ENCODE data around the gene CSE1L.
A peak's percentile ranks its signal among the peaks of the same experiment; 100 is the strongest.
"Not testable (repeated sequence)": the region's sequence is repeated elsewhere in the genome, so short reads cannot be mapped to it uniquely, and the experiment has no call there.

CSE1L gene

DNA sequence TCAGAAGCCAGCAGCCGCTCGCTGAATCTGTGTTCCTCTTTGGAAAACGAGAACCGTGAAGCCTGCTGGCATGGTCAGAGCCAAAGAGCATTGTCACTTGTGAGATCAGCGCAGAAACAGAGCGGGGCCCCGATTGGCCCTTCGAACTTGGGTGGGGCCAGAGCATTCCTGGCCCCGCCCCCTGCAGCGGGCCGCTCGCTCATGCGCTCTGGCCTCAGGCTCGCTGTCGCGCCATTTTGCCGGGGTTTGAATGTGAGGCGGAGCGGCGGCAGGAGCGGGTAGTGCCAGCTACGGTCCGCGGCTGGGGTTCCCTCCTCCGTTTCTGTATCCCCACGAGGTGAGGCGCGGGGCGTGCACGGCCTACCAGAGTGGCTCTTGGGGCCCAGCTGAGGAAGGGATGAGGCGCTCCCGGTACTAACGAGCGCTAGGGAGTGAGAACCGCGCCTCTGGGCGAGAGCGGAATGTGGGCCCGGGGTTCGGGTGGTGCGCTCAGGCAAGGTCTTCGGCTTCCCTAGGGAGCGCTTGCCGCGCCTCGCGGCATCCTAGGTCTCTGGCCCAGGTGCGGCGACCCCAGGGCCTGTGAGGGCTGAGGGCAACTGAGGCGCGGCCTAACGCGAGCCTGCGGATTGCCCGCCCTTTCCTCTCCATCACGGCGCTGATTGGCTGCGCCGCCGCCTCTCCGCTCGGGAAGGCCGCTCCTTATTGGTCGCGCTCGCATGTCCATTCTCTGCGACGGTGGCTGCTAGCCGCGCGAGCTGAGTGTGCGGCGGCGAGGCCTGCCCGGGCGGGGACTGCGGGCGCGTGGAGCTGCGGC lies at the start of gene CSE1L:
TSS of gene CSE1L (plus strand) at position 226 of the 814 bp plus-strand sequence. CDS start 12,152 bp downstream, outside the sequence.
- DNase-seq: peak; percentile 95

DNA sequence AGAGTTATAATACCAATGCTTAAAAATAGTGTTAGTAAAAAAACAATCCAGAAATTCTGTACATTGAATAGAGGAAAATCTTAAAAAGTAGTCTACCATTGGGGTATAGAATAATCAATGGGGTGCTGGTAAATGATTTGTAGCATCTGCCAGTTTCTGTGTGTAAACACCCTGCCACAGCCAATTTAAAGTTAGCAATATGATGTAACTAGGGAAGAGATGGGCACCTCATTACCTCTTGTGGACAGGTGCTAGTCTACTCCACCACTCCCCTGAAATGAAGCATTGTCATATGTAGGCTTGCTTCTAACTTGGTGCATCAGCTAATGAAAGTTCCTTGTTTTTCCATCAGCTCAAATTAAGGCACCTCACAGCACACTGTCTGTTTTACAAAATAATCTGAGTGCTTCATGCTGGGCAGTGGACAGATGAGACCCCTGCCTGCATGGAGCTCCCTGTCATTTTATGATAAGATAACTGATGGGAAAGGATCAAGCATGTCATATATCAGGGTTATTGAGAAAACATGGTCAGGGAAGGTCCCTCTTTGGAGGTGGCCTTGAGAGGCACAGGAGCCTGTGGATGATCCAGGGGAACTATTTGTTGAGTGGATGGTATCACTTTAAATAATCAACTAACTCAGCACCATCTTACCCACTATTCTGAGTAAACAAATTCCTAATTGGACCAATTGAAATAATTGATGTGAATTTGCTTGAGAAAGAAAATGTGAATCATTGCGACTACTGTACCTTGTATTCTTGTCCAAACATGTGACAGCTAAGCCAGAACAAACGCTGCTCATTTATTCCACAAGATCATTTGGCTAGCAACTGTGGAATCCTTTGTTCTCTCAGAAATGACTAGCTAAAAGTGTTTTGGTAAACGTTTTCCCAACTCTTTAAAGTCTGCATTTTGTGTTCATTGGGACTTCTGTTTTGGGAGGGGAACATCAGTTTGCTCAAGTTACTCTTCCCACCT lies 45.9 kb upstream of the CSE1L start:
- peak in 1 of 2 donors; percentile 59 for DNase-seq

DNA sequence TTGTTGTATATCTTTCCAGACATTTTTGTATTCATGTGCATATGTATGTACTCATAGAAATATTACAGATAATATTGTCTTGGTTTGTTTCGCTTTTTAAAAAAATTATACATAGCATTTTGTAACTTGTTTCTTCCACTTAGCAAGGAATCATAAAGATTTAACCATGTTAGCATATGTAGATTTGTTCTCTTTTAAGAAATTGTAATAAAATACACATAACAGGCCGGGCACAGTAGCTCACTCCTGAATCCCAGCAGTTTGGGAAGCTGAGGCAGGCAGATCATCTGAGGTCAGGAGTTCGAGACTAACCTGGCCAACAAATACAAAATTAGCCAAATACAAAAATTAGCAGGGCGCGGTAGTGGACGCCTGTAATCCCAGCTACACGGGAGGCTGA lies 44.4 kb upstream of the CSE1L start:
- no peak for DNase-seq

- DNase-seq: no peak
Observed at GRCh38 chr20:49006446-49006980, 39.6 kb upstream of the CSE1L start.

- no peak for DNase-seq
Observed at GRCh38 chr20:49009899-49010631, 36.0 kb upstream of the CSE1L start.

- no peak for DNase-seq
Observed at GRCh38 chr20:49024220-49024619, 21.9 kb upstream of the CSE1L start.

GRCh38 chr20:49028177-49028576 lies 17.9 kb upstream of the CSE1L start:
- not testable (repeated sequence) for DNase-seq

- peak in 1 of 2 donors; percentile 35 for DNase-seq
Observed at GRCh38 chr20:49028684-49029083, 17.4 kb upstream of the CSE1L start.

- DNase-seq: no peak
Observed at GRCh38 chr20:49029203-49029602, 16.9 kb upstream of the CSE1L start.

DNA sequence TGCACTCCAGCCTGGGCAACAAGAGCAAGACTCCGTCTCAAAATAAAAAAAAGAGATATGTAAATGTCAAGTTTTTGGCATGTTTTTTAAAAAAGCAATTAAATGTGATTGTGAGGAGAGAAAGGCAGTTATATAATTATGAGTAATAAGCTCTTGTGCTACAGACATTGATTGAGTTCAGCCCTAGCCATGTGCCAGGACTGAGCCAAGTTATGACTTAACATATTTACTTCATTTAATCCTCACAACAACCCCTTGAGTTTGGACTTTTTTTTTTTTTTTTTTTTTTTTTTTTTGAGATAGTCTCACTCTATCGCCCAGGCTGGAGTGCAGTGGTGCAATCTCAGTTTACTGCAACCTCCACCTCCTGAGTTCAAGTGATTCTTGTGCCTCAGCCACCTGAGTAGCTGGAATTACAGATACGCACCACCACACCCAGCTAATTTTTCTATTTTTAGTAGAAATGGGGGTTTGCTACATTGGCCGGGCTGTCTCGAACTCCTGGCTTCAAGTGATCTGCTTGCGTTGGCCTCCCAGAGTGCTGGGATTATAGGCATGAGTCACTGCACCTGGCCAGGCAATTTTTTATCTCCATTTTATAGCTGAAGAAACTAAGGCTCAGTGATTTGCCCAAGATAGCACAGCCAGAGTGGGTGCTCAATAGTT lies 15.0 kb upstream of the CSE1L start:
- no peak for DNase-seq

- DNase-seq: no peak
Observed at GRCh38 chr20:49032455-49032854, 13.7 kb upstream of the CSE1L start.

DNA sequence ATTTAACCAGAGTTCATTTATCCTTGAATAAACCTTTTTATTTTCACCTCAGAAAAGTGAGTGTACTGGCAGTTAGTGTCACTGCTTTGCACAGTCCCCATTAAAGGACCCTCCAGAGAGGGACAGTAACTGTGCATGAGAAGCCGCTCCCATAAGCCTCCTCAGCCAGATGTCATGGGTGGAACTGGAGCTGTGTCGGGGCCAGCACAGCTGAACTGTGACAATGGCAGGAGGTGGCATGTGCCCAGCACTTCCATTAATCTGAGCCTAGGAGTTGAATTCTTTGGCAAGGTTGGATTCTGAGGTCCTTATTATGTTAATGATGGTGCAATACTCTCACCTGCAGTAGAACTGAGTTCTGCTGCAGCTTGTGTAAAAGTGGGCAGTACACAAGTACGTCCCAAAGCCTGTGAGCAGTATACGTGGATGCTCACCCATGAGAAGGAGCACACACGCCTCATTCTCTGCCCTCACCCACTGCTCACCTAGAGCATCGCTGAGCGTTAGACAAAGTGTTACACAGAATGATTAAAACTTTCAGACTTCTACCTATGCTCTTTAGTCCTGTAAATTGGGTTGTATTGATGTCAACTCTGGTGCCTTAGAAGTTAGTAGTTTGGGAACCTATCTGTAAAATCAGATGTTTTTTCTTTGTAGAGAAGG lies 11.9 kb upstream of the CSE1L start:
- DNase-seq: no peak

- no peak for DNase-seq
Observed at GRCh38 chr20:49037962-49038387, 8.1 kb upstream of the CSE1L start.

DNA sequence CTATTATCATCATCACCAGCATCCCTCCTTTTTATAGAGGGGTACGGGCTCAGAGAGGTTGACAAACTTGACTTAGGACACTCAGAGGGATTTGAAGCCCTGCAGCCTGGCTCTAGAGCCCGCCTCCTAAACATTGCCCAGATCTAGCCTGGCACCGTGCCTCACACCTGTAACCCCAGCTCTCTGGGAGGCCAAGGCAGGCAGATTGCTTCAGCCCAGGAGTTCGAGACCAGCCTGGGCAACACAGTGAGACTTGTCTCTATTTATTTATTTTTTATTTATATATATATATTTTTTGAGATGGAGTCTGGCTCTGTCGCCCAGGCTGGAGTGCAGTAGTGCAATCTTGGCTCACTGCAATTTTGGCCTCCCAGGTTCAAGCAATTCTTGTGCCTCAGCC lies 6.3 kb upstream of the CSE1L start:
- no peak for DNase-seq

DNA sequence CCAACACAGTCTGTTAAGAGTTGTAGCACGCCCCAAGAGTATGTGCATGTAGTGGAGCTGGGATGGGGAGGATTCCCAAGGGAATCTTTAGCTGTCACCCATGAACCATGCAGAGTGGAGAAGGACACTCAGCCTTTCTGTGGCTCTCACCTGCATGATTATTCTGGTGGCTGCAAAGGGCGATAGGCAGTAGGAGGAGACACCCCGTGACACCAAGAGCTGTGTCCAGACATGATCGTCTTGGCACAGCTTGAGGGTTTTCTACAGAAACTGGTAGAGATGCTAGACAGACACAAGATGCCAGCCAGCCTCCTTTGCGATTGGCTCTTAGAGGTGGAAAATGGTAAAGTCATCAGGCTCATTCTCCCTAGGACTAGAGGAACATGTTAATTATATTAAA lies 3.1 kb upstream of the CSE1L start:
- no peak for DNase-seq

GRCh38 chr20:49045440-49046086 lies 549 bp upstream of the CSE1L start:
- no peak for DNase-seq

DNA sequence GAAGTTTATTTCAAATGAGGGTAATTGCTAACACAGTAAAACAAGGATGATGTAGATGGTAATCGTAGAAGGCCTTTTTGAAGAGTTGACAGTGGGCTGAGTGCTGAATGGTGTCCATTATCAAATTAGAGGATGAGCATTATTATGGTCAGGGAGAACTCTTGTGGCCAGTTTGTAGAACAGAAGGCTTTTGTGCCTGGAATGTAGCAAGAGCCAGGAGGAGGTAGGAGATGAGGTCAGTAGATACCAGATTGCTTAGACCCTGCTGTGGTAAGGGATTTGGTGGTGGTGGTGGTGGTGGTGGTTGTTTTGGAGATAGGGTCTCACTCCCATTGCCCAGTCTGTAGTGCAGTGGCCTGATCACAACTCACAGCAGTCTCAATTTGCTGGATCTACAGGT lies 6.2 kb downstream of the CSE1L start:
- DNase-seq: peak; percentile 4 to 20

DNA sequence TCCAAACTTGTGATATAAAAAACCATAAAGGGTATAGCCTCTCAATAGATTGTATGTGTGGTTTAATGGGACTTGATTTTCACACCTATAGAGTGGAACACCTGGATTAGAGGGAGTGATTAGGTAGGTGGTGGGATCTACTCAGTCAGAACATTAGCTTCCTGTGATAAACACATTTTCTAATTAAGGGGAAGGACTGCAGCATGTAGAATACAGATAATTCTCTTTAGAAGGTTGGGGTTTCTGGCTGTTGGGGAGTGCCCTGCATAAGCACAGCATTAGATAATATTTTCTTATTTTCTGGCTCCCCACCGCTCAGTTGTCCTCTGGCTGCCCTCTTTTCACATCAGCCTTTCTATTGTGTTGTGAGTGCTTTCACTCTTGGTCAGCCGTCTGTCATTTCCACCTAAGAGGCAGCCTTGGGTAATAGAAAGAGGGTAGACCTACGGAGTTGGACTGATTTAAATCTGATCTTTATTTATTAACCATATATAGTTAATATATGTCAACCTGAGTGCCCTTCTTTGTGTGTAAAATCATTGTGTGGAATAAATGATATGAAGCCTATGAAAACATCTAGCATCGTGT lies 8.0 kb downstream of the CSE1L start:
- DNase-seq: no peak

- no peak for DNase-seq
Observed at GRCh38 chr20:49063279-49063678, 17.2 kb downstream of the CSE1L start.

DNA sequence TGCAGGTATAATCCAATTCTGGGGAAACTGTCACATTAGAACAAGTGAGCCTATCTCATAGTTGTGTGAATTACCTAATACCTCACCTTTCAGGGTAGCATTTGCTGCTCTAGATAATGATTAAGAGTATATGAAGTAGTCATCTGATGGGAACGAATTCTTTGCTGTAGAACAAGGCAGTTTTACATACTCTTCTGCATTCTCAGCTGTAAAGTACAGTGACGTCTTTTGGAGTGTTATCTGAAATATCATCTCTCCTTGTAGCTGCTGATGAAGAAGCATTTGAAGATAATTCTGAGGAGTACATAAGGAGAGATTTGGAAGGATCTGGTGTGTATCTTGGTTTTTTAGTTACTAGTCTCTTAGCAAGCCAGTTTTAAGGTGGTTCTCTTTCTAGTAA lies 28.4 kb downstream of the CSE1L start:
- no peak for DNase-seq

DNA sequence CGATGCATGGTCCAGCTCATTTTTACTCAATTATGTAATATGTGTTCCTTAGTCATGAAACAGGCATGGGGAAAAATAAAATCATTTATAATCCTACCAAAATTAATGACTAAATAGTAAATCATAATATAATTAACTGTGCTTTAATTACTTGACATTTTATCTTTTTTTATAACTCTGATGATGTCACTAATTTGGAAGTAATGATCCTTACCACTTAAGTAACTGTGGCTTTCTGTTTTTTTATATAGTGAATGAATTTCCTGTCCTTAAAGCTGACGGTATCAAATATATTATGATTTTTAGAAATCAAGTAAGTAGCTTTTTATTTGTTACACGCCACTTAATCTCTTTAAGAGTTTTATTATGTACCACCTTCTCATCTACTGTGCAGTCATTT lies 32.2 kb downstream of the CSE1L start:
- no peak for DNase-seq
